HL-60 (cell line): ENCODE data around the gene TANGO6.

Experiments
- DNase-seq, 2 experiments: peaks; one replicate each; pipeline ENCODE4 v3.0.0-alpha.2; 2010 to 2020; ENCODE audit warnings: low read depth in 1 of 2, low spot score in 1 of 2
- H3K27ac ChIP-seq: fragments of 250-450 bp; sonication (Bioruptor Pico); replicated peaks from 2 replicates; pipeline ENCODE4 v1.5.1; 2020; ENCODE audit warnings: mild to moderate bottlenecking, moderate library complexity
- H3K27me3 ChIP-seq: fragments of 250-450 bp; sonication (Bioruptor Pico); 2 replicates; pipeline ENCODE4 v1.5.1; 2021; ENCODE audit warnings: mild to moderate bottlenecking, moderate library complexity; ENCODE audit not compliant: insufficient read depth, poor library complexity, severe bottlenecking
- H3K4me3 ChIP-seq: replicated peaks from 2 replicates; pipeline ENCODE4 v1.5.1; 2011; ENCODE audit warnings: mild to moderate bottlenecking, control low read depth, low read length; ENCODE audit not compliant: insufficient read depth
- CTCF ChIP-seq: IDR thresholded peaks from one replicate; pipeline ENCODE4 v1.5.1; 2011; ENCODE audit warnings: low read length, control low read depth, inconsistent platforms; ENCODE audit not compliant: insufficient read depth
- GABPA ChIP-seq: IDR thresholded peaks from 2 replicates; pipeline ENCODE4 v1.6.1; 2012; ENCODE audit warnings: low read depth
- POLR2AphosphoS5 ChIP-seq: IDR thresholded peaks from 2 replicates; pipeline ENCODE4 v1.6.1; 2012; ENCODE audit warnings: low read depth
- REST ChIP-seq: IDR thresholded peaks from 2 replicates; pipeline ENCODE4 v1.6.1; 2012; ENCODE audit warnings: low read depth; ENCODE audit not compliant: insufficient replicate concordance
- SPI1 ChIP-seq: IDR thresholded peaks from 2 replicates; pipeline ENCODE4 v1.6.1; 2012; ENCODE audit warnings: low read depth, mild to moderate bottlenecking, borderline replicate concordance

The TANGO6 gene

GRCh38 chr16:69089091-69089910, 246.0 kb downstream of the TANGO6 start:
- Histone ChIP-seq H3K27ac (peak overlapping the region; percentile 69), H3K27me3 (no peaks in the 10 kb centered on the region), H3K4me3 (no peak overlapping the region)
- peak; percentile 27 to 70 for DNase-seq
- TF ChIP-seq POLR2AphosphoS5: peak; percentile 54
- no peak for TF ChIP-seq REST
- TF ChIP-seq CTCF: no peak
- peak; percentile 14; the same call in 1 of the 2 replicates for TF ChIP-seq GABPA
- peak; percentile 54; the same call in 1 of the 2 replicates for TF ChIP-seq SPI1

- no peak overlapping the region for H3K4me3 ChIP-seq
- TF ChIP-seq POLR2AphosphoS5 (no peak), REST (no peak), CTCF (no peak), SPI1 (no peak), GABPA (no peak)
- no peaks in the 10 kb centered on the region for H3K27me3 ChIP-seq
- DNase-seq: no peak
- H3K27ac ChIP-seq: no peak overlapping the region
These were observed 250.6 kb downstream of the TANGO6 start for GRCh38 chr16:69093974-69094373.

- Histone ChIP-seq H3K27ac (no peak overlapping the region), H3K4me3 (no peak overlapping the region), H3K27me3 (no peaks in the 10 kb centered on the region)
- DNase-seq: no peak
- TF ChIP-seq SPI1 (no peak), POLR2AphosphoS5 (no peak), REST (no peak), CTCF (no peak), GABPA (no peak)
These were observed 251.2 kb downstream of the TANGO6 start for GRCh38 chr16:69094501-69094900.
